HG02571 (cell line): Measurements from ENCODE around the gene RNU6-7.

Experiments used
- ATAC-seq: cut with Tn5 transposase; IDR thresholded peaks from one replicate; pipeline ENCODE4 v1.9.1; 2021; ENCODE audit warnings: mild to moderate bottlenecking, moderate library complexity; ENCODE audit not compliant: unreplicated experiment

The RNU6-7 gene

DNA sequence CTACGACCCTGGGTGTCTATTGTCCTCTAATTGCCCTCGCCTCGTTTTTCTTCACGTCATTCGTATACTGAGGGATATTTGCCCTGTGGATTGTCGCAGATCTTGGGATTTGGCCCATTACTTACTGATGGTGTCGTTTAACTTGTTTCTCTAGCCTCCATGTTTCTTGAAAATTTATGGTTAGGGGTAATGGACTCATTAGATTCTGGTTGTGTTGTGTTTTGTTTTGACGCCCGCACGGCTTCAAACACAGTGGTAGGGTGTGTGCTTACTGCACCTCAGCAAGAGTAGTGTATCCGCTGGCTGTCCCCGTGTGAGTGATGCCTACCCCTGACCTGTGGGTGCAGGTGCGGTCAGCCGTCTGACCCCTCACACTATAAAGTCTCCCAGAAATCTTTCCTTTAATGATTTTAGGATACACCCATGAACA lies 2.1 kb downstream of the RNU6-7 start:
- ATAC-seq: no peak

DNA sequence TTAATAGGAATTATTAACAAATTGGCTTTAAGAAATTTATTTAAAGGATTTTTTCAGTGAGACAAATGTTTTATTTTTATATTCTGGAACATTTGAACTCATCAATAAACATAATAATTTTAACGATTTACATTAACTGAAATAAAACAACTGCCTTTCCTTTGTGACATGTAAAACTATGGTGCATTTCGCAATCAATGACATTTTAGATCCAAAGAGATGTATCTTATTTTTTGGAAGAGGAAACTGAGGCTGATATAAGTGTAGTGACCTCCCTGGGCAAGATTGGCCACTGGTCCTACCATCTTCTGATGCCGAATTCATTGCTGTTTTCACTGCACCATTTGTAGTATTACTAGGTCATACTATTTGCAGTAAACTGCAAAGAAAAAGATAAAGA lies 3.7 kb downstream of the RNU6-7 start:
- no peak for ATAC-seq

DNA sequence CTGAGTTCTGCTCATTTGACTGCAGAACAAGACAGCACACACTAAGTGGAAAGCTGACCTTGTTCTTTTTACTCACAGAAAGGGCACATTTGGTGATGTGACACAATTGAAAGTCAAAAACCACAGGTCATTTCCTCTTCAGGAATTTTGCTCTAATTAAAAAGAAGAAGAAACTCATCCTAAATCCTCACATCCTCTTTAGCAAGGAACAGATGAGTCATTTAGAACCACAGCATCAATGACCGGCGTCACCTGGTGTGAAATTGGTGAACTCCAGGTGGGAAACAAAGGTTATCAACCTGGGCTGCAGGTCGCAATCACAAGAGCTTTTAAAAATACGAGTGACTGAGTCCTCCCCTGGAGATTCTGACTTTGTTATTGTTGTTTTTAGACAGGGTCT lies 4.1 kb downstream of the RNU6-7 start:
- no peak for ATAC-seq

DNA sequence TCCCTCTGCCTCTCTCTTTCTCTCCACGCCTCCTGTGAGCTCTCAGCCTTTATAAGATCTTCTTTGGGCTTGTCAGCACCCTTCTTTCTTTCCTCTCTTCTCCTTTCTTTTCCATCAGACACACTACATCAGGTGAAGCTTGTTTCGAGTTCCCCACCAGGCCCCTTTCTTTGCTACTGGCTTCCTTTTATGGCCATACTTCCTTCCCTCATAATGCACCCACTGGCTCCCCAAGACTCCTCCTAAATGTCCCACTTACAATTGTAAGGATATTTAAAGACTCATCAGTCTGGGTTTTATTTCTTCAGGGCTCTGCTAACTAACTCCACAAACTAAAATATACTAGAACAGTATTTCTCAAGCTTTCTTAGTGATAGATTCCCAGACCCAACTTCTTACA lies 4.7 kb downstream of the RNU6-7 start:
- ATAC-seq: no peak

DNA sequence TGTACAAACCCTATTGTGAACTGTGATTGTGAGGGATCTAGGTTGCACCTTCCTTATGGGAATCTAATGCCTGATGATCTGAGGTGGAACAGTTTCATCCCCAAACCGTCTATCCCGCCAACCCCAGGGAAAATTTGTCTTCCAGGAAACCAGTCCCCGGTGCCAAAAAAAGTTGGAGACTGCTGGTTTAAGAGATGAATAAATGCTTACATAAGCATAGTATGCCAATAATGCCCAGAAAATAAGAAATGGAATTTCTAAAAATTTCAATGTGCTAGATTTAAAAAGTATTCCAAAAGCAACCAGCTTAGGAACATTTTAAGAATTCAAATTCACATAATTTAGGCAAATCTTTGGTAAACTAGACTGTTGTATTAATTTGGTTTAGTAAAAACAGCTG lies 6.6 kb downstream of the RNU6-7 start:
- no peak for ATAC-seq

DNA sequence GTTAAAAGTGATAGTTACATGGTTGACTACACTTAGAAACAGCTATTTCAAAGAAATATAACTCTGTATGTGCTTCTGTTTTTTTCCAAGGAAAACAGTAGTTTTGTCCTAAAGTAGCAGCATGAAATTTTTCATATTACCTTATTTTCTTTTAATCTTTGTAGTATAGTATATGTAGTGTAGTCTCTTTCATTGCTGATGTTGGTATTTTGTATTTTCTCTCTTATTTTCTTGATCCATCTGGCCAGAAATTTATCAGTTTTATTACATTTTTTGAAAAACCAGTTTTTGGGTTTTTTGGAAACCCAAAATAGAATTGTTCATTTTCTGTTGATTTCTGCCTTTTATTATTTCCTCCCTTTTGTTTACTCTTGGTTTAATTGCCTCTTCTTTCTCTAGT lies 7.6 kb downstream of the RNU6-7 start:
- no peak for ATAC-seq

DNA sequence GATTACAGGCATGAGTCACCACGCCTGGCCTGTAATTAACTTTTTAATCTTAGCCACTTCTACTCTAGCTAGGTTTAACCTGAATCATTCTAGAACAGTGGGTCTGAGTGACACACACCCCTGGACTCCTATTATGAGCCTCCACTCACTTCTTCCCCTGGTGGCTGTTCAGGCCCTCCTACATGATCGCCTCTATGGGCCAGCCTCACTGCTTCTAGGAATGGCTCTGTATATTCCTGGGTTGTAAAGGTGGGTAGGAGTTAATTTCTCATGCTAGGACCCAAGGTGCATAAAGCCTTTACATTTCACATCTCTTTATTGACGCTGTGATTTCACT lies 9.2 kb downstream of the RNU6-7 start:
- no peak for ATAC-seq

DNA sequence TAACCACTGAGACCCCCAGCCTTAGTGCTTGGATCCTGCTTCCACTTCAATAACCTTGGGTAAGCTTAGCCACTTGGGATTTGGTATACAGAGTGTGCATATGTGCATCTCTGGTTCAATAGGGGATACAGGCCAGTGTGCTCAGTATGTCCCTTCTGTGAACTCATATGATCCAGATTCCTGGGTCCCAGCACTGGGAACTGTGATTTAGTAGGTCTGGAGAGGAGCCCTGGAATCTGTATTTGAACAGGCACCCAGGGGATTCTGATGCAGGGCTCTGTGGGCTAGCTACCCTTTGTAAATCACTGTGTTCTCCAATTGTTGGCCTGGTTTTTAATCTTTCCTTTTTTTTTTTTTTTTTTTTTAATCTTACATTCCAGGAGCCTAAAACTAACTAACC lies 11.0 kb downstream of the RNU6-7 start:
- ATAC-seq: no peak

DNA sequence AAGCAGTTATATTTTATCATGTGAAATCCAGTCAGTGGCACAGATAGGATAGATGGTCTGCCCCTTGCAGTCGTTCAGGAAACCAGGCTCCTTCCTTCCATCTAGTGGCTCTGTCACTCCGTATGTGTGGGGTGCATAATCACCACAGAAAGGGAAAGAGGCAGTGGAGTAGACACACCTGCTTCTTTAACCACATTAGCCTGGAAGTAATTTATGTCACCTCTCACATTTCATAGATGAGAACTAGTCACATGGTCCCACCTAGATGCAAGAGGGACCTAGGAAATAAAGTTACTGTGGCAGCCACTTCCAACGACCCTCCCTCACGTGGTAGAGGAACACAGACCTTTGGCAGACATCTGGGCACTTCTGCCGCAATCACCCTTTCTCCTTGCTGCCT lies 15.5 kb downstream of the RNU6-7 start:
- no peak for ATAC-seq

DNA sequence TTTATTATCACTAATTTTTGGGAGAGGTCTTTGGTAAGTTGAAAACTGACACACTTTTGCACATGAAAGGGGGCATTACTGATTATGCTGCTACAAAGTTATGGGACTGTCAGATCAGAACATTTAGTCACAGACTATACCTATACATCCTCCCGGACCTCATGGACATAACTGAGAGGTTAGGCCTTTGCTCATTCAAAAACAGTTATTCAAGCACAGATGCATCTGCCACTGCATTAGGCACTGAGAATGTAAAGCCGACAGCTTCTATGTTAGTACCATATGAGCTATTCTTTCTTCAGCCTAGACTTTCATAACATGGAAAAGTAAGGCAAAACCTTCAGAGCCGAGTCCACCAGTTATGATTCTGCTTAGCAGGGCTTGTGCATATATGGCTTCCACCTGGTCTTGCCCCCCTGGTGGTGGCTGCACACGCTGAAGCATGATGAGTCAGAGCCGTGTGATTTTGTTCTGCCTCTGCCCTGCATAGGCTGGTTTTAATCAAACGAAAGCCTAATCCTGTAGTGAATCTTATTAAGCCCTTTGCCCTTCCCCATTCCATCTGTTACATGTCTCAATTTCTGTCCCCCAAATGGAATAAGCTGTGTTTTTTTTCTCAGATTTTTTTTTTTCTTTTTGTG lies 23.0 kb downstream of the RNU6-7 start:
- ATAC-seq: no peak

DNA sequence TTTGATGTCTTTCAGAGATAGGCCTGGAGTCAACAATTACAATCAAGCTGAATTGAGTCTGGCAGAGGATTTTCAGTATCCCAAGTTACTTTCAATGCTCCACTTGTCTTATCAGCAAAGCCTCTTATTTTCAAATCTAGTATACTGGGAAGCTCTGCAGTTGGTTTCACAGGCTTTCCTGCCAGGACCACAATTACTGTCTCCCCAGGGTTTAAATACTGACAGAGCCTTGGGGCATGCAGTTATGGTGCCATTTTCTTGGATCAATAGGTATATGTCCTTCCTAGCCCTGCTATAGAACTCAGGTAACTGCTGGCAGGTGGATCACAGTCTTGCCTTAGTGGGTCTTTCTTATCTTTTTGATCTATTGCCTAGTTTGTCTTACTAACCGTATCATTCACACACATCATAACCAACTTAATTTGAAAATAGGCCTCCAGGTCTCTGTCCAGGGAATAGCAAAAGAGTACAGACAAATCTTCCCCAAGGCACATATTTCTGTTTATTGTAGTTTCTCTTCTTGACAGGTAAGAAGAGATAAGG lies 23.6 kb downstream of the RNU6-7 start:
- no peak for ATAC-seq

DNA sequence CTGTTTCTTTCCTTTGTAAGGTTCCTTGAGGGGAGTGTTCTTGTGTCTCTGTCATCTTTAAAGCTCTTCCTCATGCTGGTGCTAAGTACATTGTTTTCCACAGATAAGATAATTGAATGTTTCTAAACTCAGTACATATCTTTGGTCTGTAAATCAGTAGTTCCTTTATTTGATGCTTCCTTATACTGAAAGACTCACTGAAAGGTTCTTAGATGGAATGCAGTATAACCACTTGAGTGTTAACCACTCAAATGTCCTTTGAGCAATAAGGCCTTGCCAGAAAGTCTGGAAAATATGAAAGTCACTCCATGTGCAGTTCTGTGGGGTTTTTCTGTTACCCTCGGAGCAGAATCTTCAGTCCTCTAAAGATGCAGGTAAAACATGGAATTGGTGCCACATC lies 24.2 kb downstream of the RNU6-7 start:
- no peak for ATAC-seq

DNA sequence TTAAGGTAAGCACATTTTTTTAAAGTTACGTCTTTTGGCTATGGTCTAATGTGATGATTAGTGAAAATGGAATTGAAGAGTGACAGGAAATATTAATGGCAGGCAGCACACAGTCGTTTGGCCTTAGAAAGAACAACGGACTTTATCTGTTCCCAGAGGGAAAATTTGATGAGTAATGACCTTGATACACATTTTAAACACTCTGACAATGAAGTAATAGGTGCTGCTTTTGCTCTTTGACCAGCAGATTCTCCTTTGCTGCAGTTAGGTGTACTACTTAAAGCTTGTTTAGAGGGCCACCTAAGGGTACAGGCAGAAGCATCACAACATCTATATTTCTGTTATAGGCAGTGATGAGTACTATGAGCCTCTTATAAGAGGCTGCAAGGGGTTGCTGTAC lies 28.3 kb downstream of the RNU6-7 start:
- ATAC-seq: no peak

DNA sequence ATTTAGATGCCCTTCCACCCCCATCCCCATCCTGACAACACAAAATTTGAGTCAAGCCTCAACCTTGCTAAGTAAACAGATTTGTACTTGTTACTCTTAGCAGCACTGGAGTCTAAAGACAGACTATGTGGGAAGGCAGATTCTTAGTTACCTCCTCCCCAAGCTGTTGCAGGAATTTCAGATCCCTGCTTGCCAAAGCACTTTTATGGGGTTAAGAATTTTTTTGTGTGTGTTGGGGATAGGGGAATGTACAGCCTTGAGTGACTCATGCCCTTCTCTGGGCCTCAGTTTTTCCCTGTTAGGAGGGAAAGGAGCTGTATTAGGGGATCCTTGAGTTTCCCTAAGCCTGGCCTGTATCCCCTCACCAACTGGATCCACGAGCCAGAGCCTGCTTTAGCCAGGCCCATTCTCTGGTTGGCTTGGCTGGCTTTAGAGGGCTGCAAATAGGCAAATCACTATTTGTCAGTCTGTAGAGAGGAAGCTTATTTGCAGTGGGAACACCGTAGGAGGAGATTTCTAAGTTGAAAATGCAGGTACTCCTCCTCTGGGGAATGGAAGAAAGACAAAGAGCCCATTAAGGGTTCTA lies 28.9 kb downstream of the RNU6-7 start:
- no peak for ATAC-seq

DNA sequence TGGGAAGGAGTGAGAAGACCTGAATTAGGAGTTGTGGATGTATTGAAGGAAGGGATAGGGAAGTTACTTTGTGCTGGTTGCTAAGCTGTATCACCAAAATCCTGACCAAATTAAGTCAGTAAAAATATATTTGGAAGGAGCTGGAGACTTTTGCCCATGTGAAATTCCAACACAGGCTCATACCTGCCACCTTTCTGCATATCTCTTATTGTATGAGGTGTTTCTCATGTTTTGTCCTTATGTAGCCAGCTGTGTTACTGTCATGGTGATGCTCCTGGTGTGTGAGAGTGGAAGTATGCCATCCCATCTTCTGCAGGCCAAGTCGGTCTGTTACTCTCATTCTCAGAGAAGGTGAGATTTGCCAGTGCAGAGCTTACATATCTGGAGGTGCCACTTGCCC lies 30.6 kb downstream of the RNU6-7 start:
- ATAC-seq: no peak

DNA sequence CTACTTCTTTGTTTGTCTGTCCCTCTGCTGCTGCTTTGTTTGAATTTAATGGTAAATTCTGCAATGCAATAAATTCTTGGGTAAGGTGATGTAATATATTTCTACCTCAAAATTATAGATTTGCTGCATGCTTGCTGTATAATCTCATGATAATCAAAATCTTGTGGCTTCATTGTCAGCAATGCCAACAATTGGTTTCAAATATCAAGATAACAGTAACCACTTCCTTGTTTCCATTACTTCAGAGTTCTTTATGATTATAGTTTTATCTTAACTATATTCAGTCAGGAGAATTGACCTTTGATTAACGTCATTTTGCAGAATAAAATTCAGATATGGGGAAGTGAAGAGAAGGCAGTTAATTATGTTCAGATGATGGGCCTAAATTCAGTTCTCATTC lies 31.4 kb downstream of the RNU6-7 start:
- ATAC-seq: no peak

DNA sequence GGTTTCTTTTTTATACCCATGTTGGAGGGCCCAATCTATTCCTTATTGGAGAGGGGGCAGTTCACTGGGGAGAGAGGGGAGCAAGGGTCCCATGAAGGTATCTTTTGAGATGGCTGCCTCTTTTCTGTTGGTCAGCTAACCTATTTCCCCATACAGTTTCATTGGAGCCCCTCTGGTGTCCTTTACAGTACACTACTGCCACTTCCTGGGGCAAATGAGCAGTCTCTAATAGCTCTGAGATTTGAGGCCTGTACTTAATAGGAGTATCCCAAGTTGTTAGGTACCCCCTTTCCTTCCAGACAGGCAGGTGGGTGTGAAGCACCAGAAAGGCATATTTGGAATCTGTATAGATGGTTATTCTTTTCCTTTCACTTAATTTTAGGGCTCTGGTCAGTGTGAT lies 42.6 kb downstream of the RNU6-7 start:
- no peak for ATAC-seq

DNA sequence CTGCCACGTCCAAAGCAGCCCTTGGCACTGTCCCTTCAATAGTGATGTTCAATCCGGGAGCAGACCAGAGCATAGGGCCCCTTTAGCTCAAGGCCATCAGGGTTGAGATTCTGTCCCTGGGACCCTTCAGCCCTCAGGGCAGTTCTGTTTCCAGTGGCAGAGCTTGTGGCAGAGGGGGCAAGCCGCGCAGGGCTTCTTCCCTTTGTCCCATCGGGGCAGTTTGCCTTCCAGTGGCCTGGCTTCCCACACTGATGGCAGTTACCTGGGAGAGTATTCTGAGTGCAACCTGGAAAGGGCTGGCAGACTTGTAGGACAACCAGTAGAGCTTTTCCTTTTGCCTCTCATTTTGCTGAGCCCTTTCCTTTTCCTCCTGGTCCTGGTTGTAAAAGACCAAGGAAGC lies 44.9 kb downstream of the RNU6-7 start:
- ATAC-seq: no peak

DNA sequence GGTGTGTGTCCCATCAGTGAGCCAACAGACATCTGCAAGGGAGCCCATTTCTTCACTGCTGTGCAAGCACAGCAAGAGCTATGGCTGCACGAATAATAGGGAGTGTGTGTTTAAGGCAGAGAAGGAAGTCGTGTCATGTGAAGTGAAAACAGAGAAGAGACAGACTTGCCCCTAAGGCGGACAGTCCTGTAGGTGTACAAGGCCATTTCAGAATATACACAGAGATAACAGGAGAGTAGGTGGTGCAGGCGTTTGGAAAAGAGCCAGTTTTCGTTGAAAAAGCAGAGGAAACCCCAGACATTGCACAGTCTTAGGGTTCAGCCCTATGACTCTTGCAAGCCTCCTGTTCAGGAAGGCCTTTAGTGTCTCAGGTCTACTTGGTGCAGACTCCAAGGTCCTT lies 47.5 kb downstream of the RNU6-7 start:
- no peak for ATAC-seq

DNA sequence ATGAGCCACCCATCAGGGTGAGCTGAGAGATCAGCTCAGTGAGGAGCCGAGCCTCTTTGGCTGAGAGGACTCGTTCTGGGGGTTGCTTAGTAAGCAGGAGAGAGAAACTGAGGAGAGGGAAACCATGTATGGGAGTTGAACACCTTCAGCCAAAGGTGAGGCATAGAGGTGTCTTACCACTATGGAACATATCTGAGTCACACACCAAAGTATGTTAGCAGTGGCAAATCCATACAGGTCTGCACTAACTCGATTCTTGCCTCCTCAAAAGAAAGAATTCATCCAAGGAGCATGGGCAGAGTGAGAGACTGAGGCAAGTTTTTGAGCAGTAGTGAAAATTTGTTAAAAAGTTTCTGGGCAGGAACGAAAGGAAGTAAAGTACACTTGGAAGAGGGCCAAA lies 47.9 kb downstream of the RNU6-7 start:
- no peak for ATAC-seq

DNA sequence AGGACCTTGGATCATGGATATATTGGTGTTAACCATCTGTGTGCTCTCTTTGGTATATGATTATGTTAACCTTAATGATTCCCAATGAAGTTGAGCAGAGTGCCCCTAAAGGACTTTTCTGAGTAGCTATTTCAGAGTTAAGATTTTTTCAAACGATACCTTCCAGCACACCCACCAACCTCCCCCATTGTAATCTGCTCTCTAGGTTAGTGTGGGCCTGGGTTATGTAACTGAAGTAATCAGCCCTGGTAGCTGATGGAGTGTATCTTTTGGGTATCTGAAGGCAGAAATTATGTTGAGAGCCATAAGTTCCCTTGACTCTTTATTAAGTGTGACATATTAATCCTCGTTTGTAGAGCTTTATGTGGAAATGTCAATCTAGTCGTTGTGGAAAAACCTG lies 48.8 kb downstream of the RNU6-7 start:
- no peak for ATAC-seq

DNA sequence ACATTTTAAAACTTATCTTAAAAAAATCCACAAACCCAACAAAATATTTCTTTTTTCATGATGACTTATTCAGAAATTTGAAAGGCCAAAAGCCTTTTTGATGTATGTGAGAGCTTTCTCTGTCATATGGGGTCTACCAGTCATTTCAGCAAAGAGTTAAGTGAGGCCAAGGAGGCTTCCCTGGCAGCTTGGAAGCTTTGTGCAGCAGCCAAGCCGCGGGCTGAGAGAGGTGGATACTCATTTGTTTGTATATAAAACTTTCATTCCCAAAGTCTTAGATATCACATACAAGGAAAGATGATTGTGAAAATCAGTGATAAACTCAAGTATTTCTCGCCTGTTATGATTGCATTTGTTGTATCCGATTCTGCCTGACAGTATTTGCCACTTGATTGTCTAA lies 49.7 kb downstream of the RNU6-7 start:
- no peak for ATAC-seq
